ENCODE results near the gene ALDH6A1. TPM values are rescaled to one million over a fixed set of nuclear protein-coding genes. Genes with fewer than 3 reads are reported as not detected.

Gene ALDH6A1
- total RNA-seq, 1 donor from 2014 or later, result 30.3 TPM

GRCh38 chr14:74109369-74109768, 25.1 kb upstream of the ALDH6A1 start:
- DNase-seq (ENCODE audit: low read depth, low spot score), result no peak
- Mint-ChIP-seq H3K27ac (ENCODE audit: unreplicated experiment) (peak overlapping the region; percentile 35), H3K36me3 (ENCODE audit: low read depth) (no peaks in the 10 kb centered on the region), H3K27me3 (ENCODE audit: low read depth) (no peaks in the 10 kb centered on the region), H3K4me3 (no peak overlapping the region), H3K9me3 (no peaks in the 10 kb centered on the region), H3K4me1 (no peaks in the 10 kb centered on the region)
- TF ChIP-seq CTCF (conservative IDR thresholded peaks at IDR 0.05), result no peak

DNA sequence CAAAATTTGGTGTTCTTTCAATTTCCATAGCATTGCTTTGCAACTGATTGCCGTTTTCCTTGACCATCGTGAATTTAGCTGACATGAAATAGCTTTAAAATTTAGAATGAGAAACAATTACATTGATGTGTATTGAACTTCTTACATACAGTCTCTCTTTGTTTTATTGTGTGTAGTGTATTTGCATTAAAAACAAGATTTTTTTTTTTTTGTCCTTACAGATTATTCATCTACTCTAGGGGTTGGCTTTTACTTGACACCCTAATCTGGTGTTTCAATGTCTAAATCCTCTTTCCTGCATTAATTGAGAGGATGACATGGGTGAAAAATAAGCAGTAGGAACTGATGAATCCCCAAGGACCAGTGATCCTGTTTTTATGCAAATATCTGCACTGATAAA, 21.1 kb upstream of the ALDH6A1 start:
- no peaks in the 10 kb centered on the region for H3K4me1 Mint-ChIP-seq
- no peak for TF ChIP-seq CTCF (conservative IDR thresholded peaks at IDR 0.05)

GRCh38 chr14:74089251-74090020, 5.2 kb upstream of the ALDH6A1 start:
- no peak overlapping the region for H3K27ac Mint-ChIP-seq (ENCODE audit: unreplicated experiment)
- no peak for TF ChIP-seq CTCF (conservative IDR thresholded peaks at IDR 0.05)
- no peak overlapping the region for H3K4me3 Mint-ChIP-seq
- no peak for DNase-seq (ENCODE audit: low read depth, low spot score)
- peaks cover 15% of the 10 kb centered on the region for H3K4me1 Mint-ChIP-seq
- H3K36me3 Mint-ChIP-seq (ENCODE audit: low read depth), result no peaks in the 10 kb centered on the region
- H3K27me3 Mint-ChIP-seq (ENCODE audit: low read depth), result no peaks in the 10 kb centered on the region
- no peaks in the 10 kb centered on the region for H3K9me3 Mint-ChIP-seq

More for the DNA sequence above, 21.1 kb upstream of the ALDH6A1 start:
- peaks cover 3% of the 10 kb centered on the region for H3K36me3 Mint-ChIP-seq (ENCODE audit: low read depth)
- H3K27ac Mint-ChIP-seq (ENCODE audit: unreplicated experiment), result no peak overlapping the region
- H3K9me3 Mint-ChIP-seq, result no peaks in the 10 kb centered on the region
- no peak overlapping the region for H3K4me3 Mint-ChIP-seq
- no peaks in the 10 kb centered on the region for H3K27me3 Mint-ChIP-seq (ENCODE audit: low read depth)
- no peak for DNase-seq (ENCODE audit: low read depth, low spot score)

GRCh38 chr14:74085828-74086227, 1.6 kb upstream of the ALDH6A1 start:
- Mint-ChIP-seq H3K4me3 (peak overlapping the region; percentile 99), H3K4me1 (peaks cover 32% of the 10 kb centered on the region), H3K27ac (ENCODE audit: unreplicated experiment) (peak overlapping the region; percentile 63), H3K9me3 (no peaks in the 10 kb centered on the region), H3K27me3 (ENCODE audit: low read depth) (no peaks in the 10 kb centered on the region), H3K36me3 (ENCODE audit: low read depth) (no peaks in the 10 kb centered on the region)
- TF ChIP-seq CTCF (conservative IDR thresholded peaks at IDR 0.05), result no peak
- no peak for DNase-seq (ENCODE audit: low read depth, low spot score)

DNA sequence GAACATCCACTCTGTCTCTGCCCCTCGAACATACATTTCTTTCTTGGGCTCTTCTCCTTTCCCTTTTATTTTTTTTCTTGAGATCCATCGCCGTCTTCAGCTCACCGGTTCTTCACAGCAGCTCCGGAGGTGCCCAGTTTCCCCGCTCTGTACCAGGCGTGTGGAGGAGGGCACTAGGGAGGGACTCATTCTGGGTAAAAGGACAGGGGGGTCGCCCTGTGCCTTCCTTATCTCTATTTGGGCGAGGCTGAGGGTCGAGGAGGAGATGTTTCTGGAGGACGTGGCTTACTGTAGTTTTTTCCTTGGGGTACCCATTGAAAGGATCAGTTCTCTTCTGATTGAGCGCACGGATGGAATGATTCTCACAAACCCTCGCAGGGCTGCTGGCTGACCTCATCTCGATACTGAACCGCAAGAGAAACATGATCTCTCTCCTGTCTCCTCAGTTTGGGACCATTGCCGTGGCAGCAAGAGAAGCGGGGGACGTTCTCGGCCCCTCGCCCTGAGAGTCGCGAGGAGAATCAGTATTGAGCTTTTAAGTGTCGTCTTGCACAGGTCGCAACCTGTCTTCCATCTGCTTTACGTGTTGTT, 889 bp upstream of the ALDH6A1 start:
- TF ChIP-seq CTCF (conservative IDR thresholded peaks at IDR 0.05), result no peak
- H3K36me3 Mint-ChIP-seq (ENCODE audit: low read depth), result no peaks in the 10 kb centered on the region
- H3K27ac Mint-ChIP-seq (ENCODE audit: unreplicated experiment), result peak overlapping the region; percentile 100
- no peaks in the 10 kb centered on the region for H3K27me3 Mint-ChIP-seq (ENCODE audit: low read depth)
- no peak for DNase-seq (ENCODE audit: low read depth, low spot score)
- no peaks in the 10 kb centered on the region for H3K9me3 Mint-ChIP-seq
- peaks cover 32% of the 10 kb centered on the region for H3K4me1 Mint-ChIP-seq
- peak overlapping the region; percentile 99 for H3K4me3 Mint-ChIP-seq

Measured in neural crest cell (in vitro differentiated cells).